GM23338 (cell line): ENCODE data around the gene OR7G3. TPM values are rescaled to one million over a fixed set of nuclear protein-coding genes. Genes with fewer than 3 reads are reported as not detected.

ENCODE experiments used
- ATAC-seq: fragments of 200-7000 bp; cut with Tn5 transposase; 3 replicates; pipeline ENCODE4 v1.9.1; 2020
- DNase-seq: peaks from one replicate; pipeline ENCODE4 v3.0.0-alpha.2; 2015; ENCODE audit warnings: low spot score
- H2AFZ ChIP-seq: fragments of 200-600 bp; sonication (generic); 2 replicates; pipeline ENCODE4 v1.8.0; 2016; ENCODE audit warnings: antibody characterized with exemption, mild to moderate bottlenecking, moderate library complexity
- H3F3A ChIP-seq: fragments of 200-600 bp; sonication (generic); replicated peaks from 2 replicates; pipeline ENCODE4 v1.8.0; 2017; ENCODE audit warnings: antibody characterized with exemption, mixed run types, low read depth
- H3K27ac ChIP-seq: fragments of 200-600 bp; sonication (generic); 2 replicates; pipeline ENCODE4 v1.6.1; 2016; ENCODE audit warnings: low read depth
- H3K27me3 ChIP-seq: fragments of 200-600 bp; sonication (generic); 2 replicates; pipeline ENCODE4 v1.8.0; 2016; ENCODE audit warnings: mild to moderate bottlenecking, mixed run types, moderate library complexity; ENCODE audit not compliant: insufficient read depth
- H3K36me3 ChIP-seq: fragments of 200-600 bp; sonication (generic); 2 replicates; pipeline ENCODE4 v1.8.0; 2016; ENCODE audit warnings: mild to moderate bottlenecking; ENCODE audit not compliant: insufficient read depth
- H3K4me1 ChIP-seq: fragments of 200-600 bp; sonication (generic); 2 replicates; pipeline ENCODE4 v1.8.0; 2016; ENCODE audit warnings: mild to moderate bottlenecking, moderate library complexity; ENCODE audit not compliant: insufficient read depth
- H3K4me2 ChIP-seq: fragments of 200-600 bp; sonication (generic); 2 replicates; pipeline ENCODE4 v1.7.1; 2017; ENCODE audit warnings: mixed run types
- H3K4me3 ChIP-seq: fragments of 200-600 bp; sonication (generic); 2 replicates; pipeline ENCODE4 v1.6.1; 2016; ENCODE audit warnings: mixed run types
- H3K79me2 ChIP-seq: fragments of 200-600 bp; sonication (generic); replicated peaks from 2 replicates; pipeline ENCODE4 v1.8.0; 2017; ENCODE audit warnings: mild to moderate bottlenecking; ENCODE audit not compliant: insufficient read depth
- H3K9me2 ChIP-seq: fragments of 200-600 bp; sonication (generic); 2 replicates; pipeline ENCODE4 v1.8.0; 2017; ENCODE audit not compliant: insufficient read depth
- H4K20me1 ChIP-seq: fragments of 200-600 bp; sonication (generic); replicated peaks from 2 replicates; pipeline ENCODE4 v1.8.0; 2017; ENCODE audit warnings: mild to moderate bottlenecking; ENCODE audit not compliant: insufficient read depth
- H3K27ac Mint-ChIP-seq: 2 replicates; pipeline ENCODE4 v1.8.0; 2020; ENCODE audit warnings: inconsistent platforms, mild to moderate bottlenecking, moderate library complexity, mixed read lengths
- H3K27me3 Mint-ChIP-seq: 3 replicates; pipeline ENCODE4 v1.8.0; 2022; ENCODE audit warnings: low read depth, mild to moderate bottlenecking, moderate library complexity, mixed read lengths, inconsistent platforms; ENCODE audit not compliant: insufficient read depth, poor library complexity
- H3K36me3 Mint-ChIP-seq: 3 replicates; pipeline ENCODE4 v1.8.0; 2021; ENCODE audit warnings: low read depth, mild to moderate bottlenecking, inconsistent platforms, moderate library complexity, mixed read lengths
- H3K4me1 Mint-ChIP-seq: 3 replicates; pipeline ENCODE4 v1.8.0; 2020; ENCODE audit warnings: mild to moderate bottlenecking, inconsistent platforms, mixed read lengths
- H3K4me3 Mint-ChIP-seq: 3 replicates; pipeline ENCODE4 v1.8.0; 2021; ENCODE audit warnings: moderate library complexity, mild to moderate bottlenecking, inconsistent platforms, mixed read lengths
- H3K9me3 Mint-ChIP-seq: 3 replicates; pipeline ENCODE4 v1.8.0; 2020; ENCODE audit warnings: moderate library complexity, mild to moderate bottlenecking, inconsistent platforms, mixed read lengths
- CREB1 ChIP-seq: fragments of 250-450 bp; sonication (Bioruptor Pico); IDR thresholded peaks from 2 replicates; pipeline ENCODE4 v1.5.0; 2020; ENCODE audit warnings: low read depth, mild to moderate bottlenecking, moderate library complexity
- ETS1 ChIP-seq: IDR thresholded peaks from 2 replicates; pipeline ENCODE4 v1.6.1; 2016; ENCODE audit warnings: antibody characterized with exemption
- EZH2 ChIP-seq: fragments of 200-600 bp; sonication (generic); IDR thresholded peaks from one replicate; pipeline ENCODE4 v1.8.0; 2017; ENCODE audit warnings: antibody characterized with exemption, mild to moderate bottlenecking, low read depth; ENCODE audit not compliant: unreplicated experiment
- EZH2phosphoT487 ChIP-seq: fragments of 200-600 bp; sonication (generic); IDR thresholded peaks from one replicate; pipeline ENCODE4 v1.8.1; 2018; ENCODE audit warnings: antibody characterized with exemption; ENCODE audit not compliant: unreplicated experiment
- JUNB ChIP-seq: IDR thresholded peaks from one replicate; pipeline ENCODE4 v1.6.1; 2016; ENCODE audit warnings: antibody characterized with exemption; ENCODE audit not compliant: unreplicated experiment
- NANOG ChIP-seq: IDR thresholded peaks from 2 replicates; pipeline ENCODE4 v1.6.1; 2016; ENCODE audit warnings: antibody characterized with exemption, borderline replicate concordance
- POLR2AphosphoS5 ChIP-seq: IDR thresholded peaks from 2 replicates; pipeline ENCODE4 v1.6.1; 2016; ENCODE audit warnings: antibody characterized with exemption, low read depth
- STAT1 ChIP-seq: IDR thresholded peaks from one replicate; pipeline ENCODE4 v1.6.1; 2016; ENCODE audit warnings: antibody characterized with exemption; ENCODE audit not compliant: unreplicated experiment
- ZNF114 ChIP-seq: fragments of 250-450 bp; sonication (Bioruptor Pico); IDR thresholded peaks from 2 replicates; pipeline ENCODE4 v1.5.0; 2020; ENCODE audit warnings: mild to moderate bottlenecking, moderate library complexity
- ZNF331 ChIP-seq: fragments of 250-450 bp; sonication (Bioruptor Pico); IDR thresholded peaks from 2 replicates; pipeline ENCODE4 v1.5.0; 2020; ENCODE audit warnings: low read depth, mild to moderate bottlenecking, moderate library complexity
- polyA plus RNA-seq: library from polyadenylated mRNA; unstranded; fragments of >200 nt; fragmentation: Nextera tagmentation; extraction: Ambion mirVana; gene quantifications from 2 replicates; pipeline ENCODE4 v1.2.1, GENCODE V29; 2016
- total RNA-seq: library from RNA; depleted of rRNA; stranded (reverse); fragments of >200 nt; shearing (Covaris generic); gene quantifications from 2 replicates; pipeline ENCODE4 v1.2.3, GENCODE V29; 2014
- TF ChIP-seq, protein P1 (sequence below), 2 experiments: fragments of 200-600 bp in 1 of 2; sonication (generic) in 1 of 2; conservative IDR thresholded peaks; 2 replicates each; pipeline versions ENCODE4 v1.5.1 to v1.6.1; 2016 to 2017; ENCODE audit warnings: antibody characterized with exemption in 2 of 2, low read depth in 2 of 2, mild to moderate bottlenecking in 2 of 2, moderate library complexity in 1 of 2
- TF ChIP-seq, protein P2 (sequence below): fragments of 250-450 bp; sonication (Bioruptor Pico); IDR thresholded peaks from 2 replicates; pipeline ENCODE4 v1.5.0; 2020; ENCODE audit warnings: mild to moderate bottlenecking, moderate library complexity
- TF ChIP-seq, protein P3 (sequence below): IDR thresholded peaks from one replicate; pipeline ENCODE4 v1.6.1; 2018; ENCODE audit warnings: antibody characterized with exemption; ENCODE audit not compliant: unreplicated experiment

OR7G3 gene
- total and polyA plus RNA-seq, 2 experiments from 2014 or later: not detected

DNA sequence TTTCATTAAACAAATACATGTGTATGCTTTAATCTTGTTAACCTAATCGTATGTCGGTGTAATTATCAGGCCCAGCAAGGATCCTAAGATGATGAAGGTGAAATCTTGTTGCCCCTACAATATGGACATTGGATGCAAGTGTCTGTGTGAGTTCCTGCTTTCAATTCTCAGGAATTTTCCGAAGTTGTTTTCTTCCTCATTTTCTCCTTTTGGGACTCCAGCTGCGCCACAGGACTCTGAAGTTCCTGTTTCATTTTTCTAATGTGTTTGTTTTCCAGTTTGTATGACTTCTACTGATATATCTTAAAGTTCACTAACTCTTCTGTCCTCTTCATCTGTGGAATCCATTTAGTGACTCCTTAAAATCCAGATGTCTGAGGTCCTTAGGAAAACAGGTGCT lies 40.1 kb upstream of the OR7G3 start:
- no peak overlapping the region for H3K27ac Mint-ChIP-seq
- Histone ChIP-seq H3K36me3 (peaks cover 27% of the 10 kb centered on the region), H3K79me2 (peaks cover 9% of the 10 kb centered on the region), H3K9me2 (no peaks in the 10 kb centered on the region), H3K4me3 (no peak overlapping the region), H3K4me1 (no peaks in the 10 kb centered on the region), H4K20me1 (0 out of 2 replicates have a peak, but pooled peaks cover 7% of the 10 kb centered on the region), H3K27ac (no peak overlapping the region), H3F3A (no peaks in the 10 kb centered on the region), H2AFZ (no peak overlapping the region), H3K4me2 (no peak overlapping the region), H3K27me3 (no peaks in the 10 kb centered on the region)
- DNase-seq (no peak), ATAC-seq (no peak)
- no peaks in the 10 kb centered on the region for H3K27me3 Mint-ChIP-seq
- TF ChIP-seq CREB1 (CRISPR knock-in tag) (no peak), EZH2phosphoT487 (no peak), NANOG (no peak), ZNF114 (CRISPR knock-in tag) (no peak), ETS1 (no peak), ZNF331 (CRISPR knock-in tag) (no peak), EZH2 (no peak), POLR2AphosphoS5 (no peak), JUNB (no peak), STAT1 (no peak)
- TF ChIP-seq, protein P1, sequence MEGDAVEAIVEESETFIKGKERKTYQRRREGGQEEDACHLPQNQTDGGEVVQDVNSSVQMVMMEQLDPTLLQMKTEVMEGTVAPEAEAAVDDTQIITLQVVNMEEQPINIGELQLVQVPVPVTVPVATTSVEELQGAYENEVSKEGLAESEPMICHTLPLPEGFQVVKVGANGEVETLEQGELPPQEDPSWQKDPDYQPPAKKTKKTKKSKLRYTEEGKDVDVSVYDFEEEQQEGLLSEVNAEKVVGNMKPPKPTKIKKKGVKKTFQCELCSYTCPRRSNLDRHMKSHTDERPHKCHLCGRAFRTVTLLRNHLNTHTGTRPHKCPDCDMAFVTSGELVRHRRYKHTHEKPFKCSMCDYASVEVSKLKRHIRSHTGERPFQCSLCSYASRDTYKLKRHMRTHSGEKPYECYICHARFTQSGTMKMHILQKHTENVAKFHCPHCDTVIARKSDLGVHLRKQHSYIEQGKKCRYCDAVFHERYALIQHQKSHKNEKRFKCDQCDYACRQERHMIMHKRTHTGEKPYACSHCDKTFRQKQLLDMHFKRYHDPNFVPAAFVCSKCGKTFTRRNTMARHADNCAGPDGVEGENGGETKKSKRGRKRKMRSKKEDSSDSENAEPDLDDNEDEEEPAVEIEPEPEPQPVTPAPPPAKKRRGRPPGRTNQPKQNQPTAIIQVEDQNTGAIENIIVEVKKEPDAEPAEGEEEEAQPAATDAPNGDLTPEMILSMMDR (conservative IDR thresholded peaks at IDR 0.05; ENCODE audit: low read depth in 2 of 2): no peak
- TF ChIP-seq, protein P2, sequence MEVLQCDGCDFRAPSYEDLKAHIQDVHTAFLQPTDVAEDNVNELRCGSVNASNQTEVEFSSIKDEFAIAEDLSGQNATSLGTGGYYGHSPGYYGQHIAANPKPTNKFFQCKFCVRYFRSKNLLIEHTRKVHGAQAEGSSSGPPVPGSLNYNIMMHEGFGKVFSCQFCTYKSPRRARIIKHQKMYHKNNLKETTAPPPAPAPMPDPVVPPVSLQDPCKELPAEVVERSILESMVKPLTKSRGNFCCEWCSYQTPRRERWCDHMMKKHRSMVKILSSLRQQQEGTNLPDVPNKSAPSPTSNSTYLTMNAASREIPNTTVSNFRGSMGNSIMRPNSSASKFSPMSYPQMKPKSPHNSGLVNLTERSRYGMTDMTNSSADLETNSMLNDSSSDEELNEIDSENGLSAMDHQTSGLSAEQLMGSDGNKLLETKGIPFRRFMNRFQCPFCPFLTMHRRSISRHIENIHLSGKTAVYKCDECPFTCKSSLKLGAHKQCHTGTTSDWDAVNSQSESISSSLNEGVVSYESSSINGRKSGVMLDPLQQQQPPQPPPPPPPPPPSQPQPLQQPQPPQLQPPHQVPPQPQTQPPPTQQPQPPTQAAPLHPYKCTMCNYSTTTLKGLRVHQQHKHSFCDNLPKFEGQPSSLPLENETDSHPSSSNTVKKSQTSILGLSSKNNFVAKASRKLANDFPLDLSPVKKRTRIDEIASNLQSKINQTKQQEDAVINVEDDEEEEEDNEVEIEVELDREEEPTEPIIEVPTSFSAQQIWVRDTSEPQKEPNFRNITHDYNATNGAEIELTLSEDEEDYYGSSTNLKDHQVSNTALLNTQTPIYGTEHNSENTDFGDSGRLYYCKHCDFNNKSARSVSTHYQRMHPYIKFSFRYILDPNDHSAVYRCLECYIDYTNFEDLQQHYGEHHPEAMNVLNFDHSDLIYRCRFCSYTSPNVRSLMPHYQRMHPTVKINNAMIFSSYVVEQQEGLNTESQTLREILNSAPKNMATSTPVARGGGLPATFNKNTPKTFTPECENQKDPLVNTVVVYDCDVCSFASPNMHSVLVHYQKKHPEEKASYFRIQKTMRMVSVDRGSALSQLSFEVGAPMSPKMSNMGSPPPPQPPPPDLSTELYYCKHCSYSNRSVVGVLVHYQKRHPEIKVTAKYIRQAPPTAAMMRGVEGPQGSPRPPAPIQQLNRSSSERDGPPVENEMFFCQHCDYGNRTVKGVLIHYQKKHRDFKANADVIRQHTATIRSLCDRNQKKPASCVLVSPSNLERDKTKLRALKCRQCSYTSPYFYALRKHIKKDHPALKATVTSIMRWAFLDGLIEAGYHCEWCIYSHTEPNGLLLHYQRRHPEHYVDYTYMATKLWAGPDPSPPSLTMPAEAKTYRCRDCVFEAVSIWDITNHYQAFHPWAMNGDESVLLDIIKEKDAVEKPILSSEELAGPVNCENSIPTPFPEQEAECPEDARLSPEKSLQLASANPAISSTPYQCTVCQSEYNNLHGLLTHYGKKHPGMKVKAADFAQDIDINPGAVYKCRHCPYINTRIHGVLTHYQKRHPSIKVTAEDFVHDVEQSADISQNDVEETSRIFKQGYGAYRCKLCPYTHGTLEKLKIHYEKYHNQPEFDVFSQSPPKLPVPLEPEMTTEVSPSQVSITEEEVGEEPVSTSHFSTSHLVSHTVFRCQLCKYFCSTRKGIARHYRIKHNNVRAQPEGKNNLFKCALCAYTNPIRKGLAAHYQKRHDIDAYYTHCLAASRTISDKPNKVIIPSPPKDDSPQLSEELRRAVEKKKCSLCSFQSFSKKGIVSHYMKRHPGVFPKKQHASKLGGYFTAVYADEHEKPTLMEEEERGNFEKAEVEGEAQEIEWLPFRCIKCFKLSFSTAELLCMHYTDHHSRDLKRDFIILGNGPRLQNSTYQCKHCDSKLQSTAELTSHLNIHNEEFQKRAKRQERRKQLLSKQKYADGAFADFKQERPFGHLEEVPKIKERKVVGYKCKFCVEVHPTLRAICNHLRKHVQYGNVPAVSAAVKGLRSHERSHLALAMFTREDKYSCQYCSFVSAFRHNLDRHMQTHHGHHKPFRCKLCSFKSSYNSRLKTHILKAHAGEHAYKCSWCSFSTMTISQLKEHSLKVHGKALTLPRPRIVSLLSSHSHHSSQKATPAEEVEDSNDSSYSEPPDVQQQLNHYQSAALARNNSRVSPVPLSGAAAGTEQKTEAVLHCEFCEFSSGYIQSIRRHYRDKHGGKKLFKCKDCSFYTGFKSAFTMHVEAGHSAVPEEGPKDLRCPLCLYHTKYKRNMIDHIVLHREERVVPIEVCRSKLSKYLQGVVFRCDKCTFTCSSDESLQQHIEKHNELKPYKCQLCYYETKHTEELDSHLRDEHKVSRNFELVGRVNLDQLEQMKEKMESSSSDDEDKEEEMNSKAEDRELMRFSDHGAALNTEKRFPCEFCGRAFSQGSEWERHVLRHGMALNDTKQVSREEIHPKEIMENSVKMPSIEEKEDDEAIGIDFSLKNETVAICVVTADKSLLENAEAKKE: no peak
- TF ChIP-seq, protein P3, sequence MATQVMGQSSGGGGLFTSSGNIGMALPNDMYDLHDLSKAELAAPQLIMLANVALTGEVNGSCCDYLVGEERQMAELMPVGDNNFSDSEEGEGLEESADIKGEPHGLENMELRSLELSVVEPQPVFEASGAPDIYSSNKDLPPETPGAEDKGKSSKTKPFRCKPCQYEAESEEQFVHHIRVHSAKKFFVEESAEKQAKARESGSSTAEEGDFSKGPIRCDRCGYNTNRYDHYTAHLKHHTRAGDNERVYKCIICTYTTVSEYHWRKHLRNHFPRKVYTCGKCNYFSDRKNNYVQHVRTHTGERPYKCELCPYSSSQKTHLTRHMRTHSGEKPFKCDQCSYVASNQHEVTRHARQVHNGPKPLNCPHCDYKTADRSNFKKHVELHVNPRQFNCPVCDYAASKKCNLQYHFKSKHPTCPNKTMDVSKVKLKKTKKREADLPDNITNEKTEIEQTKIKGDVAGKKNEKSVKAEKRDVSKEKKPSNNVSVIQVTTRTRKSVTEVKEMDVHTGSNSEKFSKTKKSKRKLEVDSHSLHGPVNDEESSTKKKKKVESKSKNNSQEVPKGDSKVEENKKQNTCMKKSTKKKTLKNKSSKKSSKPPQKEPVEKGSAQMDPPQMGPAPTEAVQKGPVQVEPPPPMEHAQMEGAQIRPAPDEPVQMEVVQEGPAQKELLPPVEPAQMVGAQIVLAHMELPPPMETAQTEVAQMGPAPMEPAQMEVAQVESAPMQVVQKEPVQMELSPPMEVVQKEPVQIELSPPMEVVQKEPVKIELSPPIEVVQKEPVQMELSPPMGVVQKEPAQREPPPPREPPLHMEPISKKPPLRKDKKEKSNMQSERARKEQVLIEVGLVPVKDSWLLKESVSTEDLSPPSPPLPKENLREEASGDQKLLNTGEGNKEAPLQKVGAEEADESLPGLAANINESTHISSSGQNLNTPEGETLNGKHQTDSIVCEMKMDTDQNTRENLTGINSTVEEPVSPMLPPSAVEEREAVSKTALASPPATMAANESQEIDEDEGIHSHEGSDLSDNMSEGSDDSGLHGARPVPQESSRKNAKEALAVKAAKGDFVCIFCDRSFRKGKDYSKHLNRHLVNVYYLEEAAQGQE: no peak
- H3K4me1 Mint-ChIP-seq: no peaks in the 10 kb centered on the region
- peaks cover 59% of the 10 kb centered on the region for H3K36me3 Mint-ChIP-seq
- H3K9me3 Mint-ChIP-seq: peaks cover 54% of the 10 kb centered on the region
- no peak overlapping the region for H3K4me3 Mint-ChIP-seq
